HG02852 (cell line): Measurements from ENCODE around the gene RFX5.
A peak's percentile ranks its signal among the peaks of the same experiment; 100 is the strongest.
"Not testable (repeated sequence)": the region's sequence is repeated elsewhere in the genome, so short reads cannot be mapped to it uniquely, and the experiment has no call there.

Experiments
- ATAC-seq: cut with Tn5 transposase; IDR thresholded peaks from one replicate; pipeline ENCODE4 v1.9.1; 2021; ENCODE audit warnings: mild to moderate bottlenecking, moderate library complexity; ENCODE audit not compliant: unreplicated experiment

RFX5 gene

GRCh38 chr1:151362308-151363155 lies 15.5 kb upstream of the RFX5 start:
- ATAC-seq, result no peak

GRCh38 chr1:151361883-151362282 lies 14.8 kb upstream of the RFX5 start:
- ATAC-seq, result no peak

GRCh38 chr1:151356696-151357095 lies 9.6 kb upstream of the RFX5 start:
- ATAC-seq, result no peak

GRCh38 chr1:151352021-151352718 lies 5.1 kb upstream of the RFX5 start:
- ATAC-seq, result no peak

GRCh38 chr1:151350323-151350722 lies 3.3 kb upstream of the RFX5 start:
- ATAC-seq, result not testable (repeated sequence)

GRCh38 chr1:151347523-151348246 lies 633 bp upstream of the RFX5 start:
- no peak for ATAC-seq

GRCh38 chr1:151346082-151346768 lies 827 bp downstream of the RFX5 start:
- no peak for ATAC-seq

- no peak for ATAC-seq
Measured at GRCh38 chr1:151344291-151344690, 2.8 kb downstream of the RFX5 start.

- no peak for ATAC-seq
Measured at GRCh38 chr1:151343587-151343986, 3.5 kb downstream of the RFX5 start.

GRCh38 chr1:151342569-151342968 lies 4.5 kb downstream of the RFX5 start:
- ATAC-seq, result no peak

GRCh38 chr1:151342021-151342420 lies 5.0 kb downstream of the RFX5 start:
- no peak for ATAC-seq

- ATAC-seq, result peak; percentile 65
Measured at GRCh38 chr1:151340870-151341754, 5.9 kb downstream of the RFX5 start.

GRCh38 chr1:151336556-151336955 lies 10.5 kb downstream of the RFX5 start:
- no peak for ATAC-seq

- no peak for ATAC-seq
Measured at GRCh38 chr1:151334822-151335221, 12.2 kb downstream of the RFX5 start.

- no peak for ATAC-seq
Measured at GRCh38 chr1:151327903-151328674, 19.0 kb downstream of the RFX5 start.

- peak; percentile 80 for ATAC-seq
Measured at GRCh38 chr1:151327223-151327902, 19.7 kb downstream of the RFX5 start, which contains the start of gene PI4KB. PI4KB (minus strand) TSS chr1:151327416; CDS start chr1:151316481, 10,935 bp downstream.

GRCh38 chr1:151326619-151327222 lies 20.3 kb downstream of the RFX5 start:
- peak; percentile 57 for ATAC-seq
